ENCODE measurements around the gene MAML3.

GRCh38 chr4:139907001-139907809 is 246.8 kb downstream of the MAML3 start:
- TF ChIP-seq, protein P1, sequence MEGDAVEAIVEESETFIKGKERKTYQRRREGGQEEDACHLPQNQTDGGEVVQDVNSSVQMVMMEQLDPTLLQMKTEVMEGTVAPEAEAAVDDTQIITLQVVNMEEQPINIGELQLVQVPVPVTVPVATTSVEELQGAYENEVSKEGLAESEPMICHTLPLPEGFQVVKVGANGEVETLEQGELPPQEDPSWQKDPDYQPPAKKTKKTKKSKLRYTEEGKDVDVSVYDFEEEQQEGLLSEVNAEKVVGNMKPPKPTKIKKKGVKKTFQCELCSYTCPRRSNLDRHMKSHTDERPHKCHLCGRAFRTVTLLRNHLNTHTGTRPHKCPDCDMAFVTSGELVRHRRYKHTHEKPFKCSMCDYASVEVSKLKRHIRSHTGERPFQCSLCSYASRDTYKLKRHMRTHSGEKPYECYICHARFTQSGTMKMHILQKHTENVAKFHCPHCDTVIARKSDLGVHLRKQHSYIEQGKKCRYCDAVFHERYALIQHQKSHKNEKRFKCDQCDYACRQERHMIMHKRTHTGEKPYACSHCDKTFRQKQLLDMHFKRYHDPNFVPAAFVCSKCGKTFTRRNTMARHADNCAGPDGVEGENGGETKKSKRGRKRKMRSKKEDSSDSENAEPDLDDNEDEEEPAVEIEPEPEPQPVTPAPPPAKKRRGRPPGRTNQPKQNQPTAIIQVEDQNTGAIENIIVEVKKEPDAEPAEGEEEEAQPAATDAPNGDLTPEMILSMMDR (IDR thresholded peaks at IDR 0.05; ENCODE audit: poor library complexity), result no peak
- TF ChIP-seq EZH2 (IDR thresholded peaks at IDR 0.05; ENCODE audit: borderline replicate concordance), result no peak
- no peak for TF ChIP-seq EZH2phosphoT487 (IDR thresholded peaks at IDR 0.05; ENCODE audit: low read depth, severe bottlenecking, unreplicated experiment)

Measured in hepatocyte (in vitro differentiated cells).